SU-DHL-6 (cell line): ENCODE results near the gene KPNA5.

Source experiments
- CTCF ChIP-seq: fragments of 200-600 bp; sonication (generic); IDR thresholded peaks from one replicate; pipeline ENCODE4 v1.5.1; 2017; ENCODE audit warnings: antibody characterized with exemption, mild to moderate bottlenecking, low read length, moderate library complexity; ENCODE audit not compliant: insufficient read depth, poor library complexity, severe bottlenecking
- EZH2phosphoT487 ChIP-seq: fragments of 200-600 bp; sonication (generic), shearing (Covaris generic); conservative IDR thresholded peaks from 2 replicates; pipeline ENCODE4 v1.6.1; 2018; ENCODE audit warnings: mild to moderate bottlenecking, antibody characterized with exemption, low read length, moderate library complexity, mixed read lengths

DNA sequence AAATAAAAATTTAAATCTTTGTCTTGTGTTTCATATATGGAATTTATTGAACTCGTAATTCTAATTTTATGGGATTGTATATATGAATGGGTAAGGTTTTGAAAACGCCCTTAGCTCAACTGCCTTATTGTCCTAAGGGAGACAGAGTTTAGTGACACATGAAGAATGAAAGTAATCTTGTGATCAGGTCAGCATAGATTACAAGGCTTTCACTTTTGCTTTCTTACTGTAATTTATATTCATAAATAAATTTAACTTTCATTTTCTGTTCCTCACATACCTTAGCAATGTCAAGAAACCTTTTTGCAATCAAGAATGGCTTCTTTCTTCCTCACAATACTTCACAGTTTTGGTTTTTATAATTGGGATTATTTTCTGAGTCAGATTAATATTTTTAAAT lies 14.4 kb downstream of the KPNA5 start:
- TF ChIP-seq CTCF: no peak
- TF ChIP-seq EZH2phosphoT487: no peak
